ENCODE results near the gene PHEX. TPM values are rescaled to one million over a fixed set of nuclear protein-coding genes. Genes with fewer than 3 reads are reported as not detected.

The PHEX gene
- total RNA-seq, 1 experiment from 2014 or later = 0.89 TPM

Other genes starting within 250 kb of the PHEX start
- gene MBTPS2, start 192.7 kb upstream of the PHEX start, total RNA-seq (2022) = 21.1 and 21.8 TPM in 2 replicates
- gene YY2, start 176.3 kb upstream of the PHEX start, total RNA-seq (2022) = 2.9 and 3.4 TPM in 2 replicates
- 160 and 181 TPM in 2 replicates for gene SMS, start 91.6 kb upstream of the PHEX start, total RNA-seq (2022)
- gene CBLL2, start 240.6 kb downstream of the PHEX start, total RNA-seq (2022) = not detected in 2 replicates